Caco-2 (cell line): Measurements from ENCODE around the gene PDGFD. TPM values are rescaled to one million over a fixed set of nuclear protein-coding genes. Genes with fewer than 3 reads are reported as not detected.

Source experiments
- BruUV-seq: library from RNA; stranded (reverse); fragments of 400-500 nt; replicated peaks from 2 replicates; lab custom pipeline; 2021; lab: Mats Ljungman, UMichigan
- CTCF ChIA-PET: fragments of 300-600 bp; sonication (Branson Sonifier 250); formaldehyde crosslinking; loops from one replicate; lab custom pipeline; 2022; ENCODE audit warnings: antibody characterized with exemption; lab: Charles Lee
- POLR2A ChIA-PET: fragments of 300-600 bp; sonication (Branson Sonifier 250); formaldehyde crosslinking; loops from one replicate; lab custom pipeline; 2022; ENCODE audit warnings: antibody characterized with exemption; lab: Charles Lee
- DNase-seq, 2 experiments: peaks; one replicate each; pipeline versions ENCODE4 v3.0.0 to v3.0.0-alpha.2; 2020 to 2022
- H3K27me3 ChIP-seq: replicated peaks from 2 replicates; pipeline ENCODE4 v1.6.0; 2011; ENCODE audit warnings: low read length; ENCODE audit not compliant: control insufficient read depth, insufficient read depth
- H3K36me3 ChIP-seq: 2 replicates; pipeline ENCODE4 v1.5.1; 2011; ENCODE audit warnings: low read length; ENCODE audit not compliant: control insufficient read depth, insufficient read depth
- H3K4me1 ChIP-seq: fragments of 250-450 bp; sonication (Bioruptor Pico); 2 replicates; pipeline ENCODE4 v1.5.1; 2020; ENCODE audit warnings: mild to moderate bottlenecking
- H3K4me3 ChIP-seq: 2 replicates; pipeline ENCODE4 v1.5.1; 2011; ENCODE audit warnings: low read depth, mild to moderate bottlenecking, control low read depth, low read length
- H3K9me3 ChIP-seq: fragments of 250-450 bp; sonication (Bioruptor Pico); 2 replicates; pipeline ENCODE4 v1.5.1; 2020; ENCODE audit warnings: mild to moderate bottlenecking, moderate library complexity
- H3K27ac Mint-ChIP-seq: one replicate; pipeline ENCODE4 v1.8.0; 2022; ENCODE audit warnings: mixed read lengths; ENCODE audit not compliant: unreplicated experiment
- H3K27me3 Mint-ChIP-seq: one replicate; pipeline ENCODE4 v1.8.0; 2022; ENCODE audit warnings: mixed read lengths; ENCODE audit not compliant: insufficient read depth, unreplicated experiment
- H3K36me3 Mint-ChIP-seq: one replicate; pipeline ENCODE4 v1.8.0; 2022; ENCODE audit warnings: mild to moderate bottlenecking, mixed read lengths; ENCODE audit not compliant: insufficient read depth, unreplicated experiment
- H3K4me1 Mint-ChIP-seq: one replicate; pipeline ENCODE4 v1.8.0; 2022; ENCODE audit warnings: low read depth, mixed read lengths; ENCODE audit not compliant: unreplicated experiment
- H3K4me3 Mint-ChIP-seq: one replicate; pipeline ENCODE4 v1.8.0; 2022; ENCODE audit warnings: mild to moderate bottlenecking, moderate library complexity, mixed read lengths; ENCODE audit not compliant: unreplicated experiment
- H3K9me3 Mint-ChIP-seq: one replicate; pipeline ENCODE4 v1.8.0; 2022; ENCODE audit warnings: mixed read lengths; ENCODE audit not compliant: unreplicated experiment
- intact Hi-C: fragments of 100-400 bp; cut with micrococcal nuclease; formaldehyde crosslinking; loops from one replicate; pipeline ENCODE4 v1.10.0; 2022; ENCODE audit not compliant: unreplicated experiment
- total RNA-seq: library from RNA; stranded (reverse); gene quantifications from 2 replicates; pipeline ENCODE4 v1.2.3, GENCODE V29; 2022
- TF ChIP-seq, protein P1 (sequence below), 2 experiments: fragments of 200-600 bp in 1 of 2; IDR thresholded peaks; 1 replicate in 1 of 2; 2 replicates in 1 of 2; pipeline versions ENCODE4 v1.5.1 to v1.8.0; 2011 to 2022; ENCODE audit warnings: antibody characterized with exemption in 1 of 2, control low read depth in 1 of 2, inconsistent platforms in 1 of 2, low read depth in 1 of 2, low read length in 1 of 2, mild to moderate bottlenecking in 1 of 2, moderate library complexity in 1 of 2; ENCODE audit not compliant: insufficient read depth in 1 of 2, severe bottlenecking in 1 of 2, unreplicated experiment in 1 of 2

PDGFD gene
- total RNA-seq, 1 experiment from 2014 or later: not detected

GRCh38 chr11:103875855-103876510, 288.0 kb downstream of the PDGFD start:
- TF ChIP-seq, protein P1, sequence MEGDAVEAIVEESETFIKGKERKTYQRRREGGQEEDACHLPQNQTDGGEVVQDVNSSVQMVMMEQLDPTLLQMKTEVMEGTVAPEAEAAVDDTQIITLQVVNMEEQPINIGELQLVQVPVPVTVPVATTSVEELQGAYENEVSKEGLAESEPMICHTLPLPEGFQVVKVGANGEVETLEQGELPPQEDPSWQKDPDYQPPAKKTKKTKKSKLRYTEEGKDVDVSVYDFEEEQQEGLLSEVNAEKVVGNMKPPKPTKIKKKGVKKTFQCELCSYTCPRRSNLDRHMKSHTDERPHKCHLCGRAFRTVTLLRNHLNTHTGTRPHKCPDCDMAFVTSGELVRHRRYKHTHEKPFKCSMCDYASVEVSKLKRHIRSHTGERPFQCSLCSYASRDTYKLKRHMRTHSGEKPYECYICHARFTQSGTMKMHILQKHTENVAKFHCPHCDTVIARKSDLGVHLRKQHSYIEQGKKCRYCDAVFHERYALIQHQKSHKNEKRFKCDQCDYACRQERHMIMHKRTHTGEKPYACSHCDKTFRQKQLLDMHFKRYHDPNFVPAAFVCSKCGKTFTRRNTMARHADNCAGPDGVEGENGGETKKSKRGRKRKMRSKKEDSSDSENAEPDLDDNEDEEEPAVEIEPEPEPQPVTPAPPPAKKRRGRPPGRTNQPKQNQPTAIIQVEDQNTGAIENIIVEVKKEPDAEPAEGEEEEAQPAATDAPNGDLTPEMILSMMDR (IDR thresholded peaks at IDR 0.05; ENCODE audit: insufficient read depth in 1 of 2, low read depth in 1 of 2, low read length in 1 of 2, severe bottlenecking in 1 of 2, unreplicated experiment in 1 of 2): no peak
- Mint-ChIP-seq H3K9me3 (peaks cover 13% of the 10 kb centered on the region), H3K4me3 (no peak overlapping the region), H3K27me3 (no peaks in the 10 kb centered on the region), H3K36me3 (no peaks in the 10 kb centered on the region), H3K27ac (no peak overlapping the region), H3K4me1 (no peaks in the 10 kb centered on the region)
- H3K4me3 ChIP-seq: no peak overlapping the region
- no peaks in the 10 kb centered on the region for H3K36me3 ChIP-seq
- POLR2A ChIA-PET: no interaction called here
- BruUV-seq: no TSS peak
- DNase-seq: no peak
- CTCF ChIA-PET: no interaction called here
- H3K27me3 ChIP-seq: no peaks in the 10 kb centered on the region
- intact Hi-C loops: loop anchor here (2.0 kb wide), 1 partner anchor 275 kb away; no protein-coding TSS in a partner anchor
- H3K4me1 ChIP-seq: no peaks in the 10 kb centered on the region
- peaks cover 4% of the 10 kb centered on the region; the same call in 1 of the 2 replicates for H3K9me3 ChIP-seq

DNA sequence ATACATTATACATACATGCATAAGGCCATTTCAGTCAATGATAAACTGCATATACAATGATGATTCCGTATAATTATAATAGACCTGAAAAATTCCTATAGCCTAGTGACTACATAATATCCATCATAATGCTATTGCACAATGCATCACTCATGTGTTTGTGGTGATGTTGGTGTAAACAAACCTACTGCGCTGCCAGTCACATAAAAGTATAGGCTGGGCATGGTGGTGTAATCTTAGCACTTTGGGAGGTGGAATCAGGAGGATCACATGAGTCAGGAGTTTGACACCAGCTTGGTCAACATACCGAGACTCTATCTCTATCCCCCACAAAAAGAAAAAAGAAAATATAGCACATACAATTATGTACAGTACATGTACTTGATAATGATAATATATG, 291.2 kb downstream of the PDGFD start:
- H3K27ac Mint-ChIP-seq: no peak overlapping the region
- CTCF ChIA-PET: no interaction called here
- POLR2A ChIA-PET: no interaction called here

DNA sequence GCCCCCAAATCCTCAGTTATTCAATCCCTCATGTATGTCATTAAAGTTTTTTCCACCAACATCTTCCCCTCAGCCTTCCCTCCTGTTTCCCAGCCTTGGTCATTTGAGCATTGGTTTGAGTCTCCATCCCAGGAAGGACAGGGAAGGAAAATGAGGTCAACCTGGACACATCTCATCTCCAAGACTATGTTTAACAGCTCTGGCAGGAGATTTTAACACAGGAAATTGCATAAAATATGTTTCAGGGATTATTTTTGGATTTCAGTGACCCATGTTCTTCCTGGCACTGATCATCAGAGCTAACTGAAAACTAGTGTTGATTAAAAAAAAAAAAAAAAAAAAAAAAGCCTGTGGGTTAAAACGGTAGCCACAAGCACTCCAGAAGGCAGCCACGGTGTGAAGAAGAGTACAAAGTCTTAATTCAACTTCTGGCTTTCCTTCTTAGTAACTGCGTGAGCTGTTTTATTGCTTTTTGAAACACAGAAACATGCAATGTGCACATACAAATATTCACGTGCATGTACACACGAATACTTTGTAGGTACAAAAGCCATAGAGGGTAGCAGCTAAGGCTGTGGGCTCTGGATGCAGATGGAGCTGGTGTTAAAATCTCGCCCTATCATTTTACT, 291.9 kb downstream of the PDGFD start:
- Mint-ChIP-seq H3K9me3 (no peaks in the 10 kb centered on the region), H3K4me1 (no peaks in the 10 kb centered on the region), H3K27me3 (no peaks in the 10 kb centered on the region), H3K27ac (no peak overlapping the region), H3K36me3 (no peaks in the 10 kb centered on the region), H3K4me3 (no peak overlapping the region)
- H3K9me3 ChIP-seq: no peaks in the 10 kb centered on the region
- TF ChIP-seq, protein P1 (IDR thresholded peaks at IDR 0.05; ENCODE audit: insufficient read depth in 1 of 2, low read depth in 1 of 2, low read length in 1 of 2, severe bottlenecking in 1 of 2, unreplicated experiment in 1 of 2): no peak
- CTCF ChIA-PET: no interaction called here
- POLR2A ChIA-PET: no interaction called here
- no peaks in the 10 kb centered on the region for H3K36me3 ChIP-seq
- no peaks in the 10 kb centered on the region for H3K27me3 ChIP-seq
- BruUV-seq: no TSS peak
- no peak for DNase-seq
- intact Hi-C loops: no loop called here
- no peak overlapping the region for H3K4me3 ChIP-seq
- H3K4me1 ChIP-seq: no peaks in the 10 kb centered on the region

More for the DNA sequence above, 291.2 kb downstream of the PDGFD start:
- Histone ChIP-seq H3K4me3 (no peak overlapping the region), H3K9me3 (no peaks in the 10 kb centered on the region), H3K4me1 (no peaks in the 10 kb centered on the region), H3K36me3 (no peaks in the 10 kb centered on the region), H3K27me3 (no peaks in the 10 kb centered on the region)
- H3K9me3 Mint-ChIP-seq: no peaks in the 10 kb centered on the region
- no TSS peak for BruUV-seq
- intact Hi-C loops: no loop called here
- H3K4me1 Mint-ChIP-seq: no peaks in the 10 kb centered on the region
- H3K4me3 Mint-ChIP-seq: no peak overlapping the region
- TF ChIP-seq, protein P1 (IDR thresholded peaks at IDR 0.05; ENCODE audit: insufficient read depth in 1 of 2, low read depth in 1 of 2, low read length in 1 of 2, severe bottlenecking in 1 of 2, unreplicated experiment in 1 of 2): no peak
- no peaks in the 10 kb centered on the region for H3K36me3 Mint-ChIP-seq
- H3K27me3 Mint-ChIP-seq: no peaks in the 10 kb centered on the region
- DNase-seq: no peak
